GM18909 (cell line): ENCODE results near the gene SCYGR5.
"Not testable (repeated sequence)": the region's sequence is repeated elsewhere in the genome, so short reads cannot be mapped to it uniquely, and the experiment has no call there.

Experiments used
- ATAC-seq: cut with Tn5 transposase; IDR thresholded peaks from one replicate; pipeline ENCODE4 v1.9.1; 2021; ENCODE audit warnings: mild to moderate bottlenecking; ENCODE audit not compliant: unreplicated experiment, poor library complexity

Gene SCYGR5

GRCh38 chr2:227671170-227671905 is 4.7 kb downstream of the SCYGR5 start:
- ATAC-seq, result no peak

GRCh38 chr2:227673620-227674019 is 7.0 kb downstream of the SCYGR5 start:
- not testable (repeated sequence) for ATAC-seq

- ATAC-seq, result no peak
Observed at GRCh38 chr2:227674485-227674884, 7.9 kb downstream of the SCYGR5 start.

DNA sequence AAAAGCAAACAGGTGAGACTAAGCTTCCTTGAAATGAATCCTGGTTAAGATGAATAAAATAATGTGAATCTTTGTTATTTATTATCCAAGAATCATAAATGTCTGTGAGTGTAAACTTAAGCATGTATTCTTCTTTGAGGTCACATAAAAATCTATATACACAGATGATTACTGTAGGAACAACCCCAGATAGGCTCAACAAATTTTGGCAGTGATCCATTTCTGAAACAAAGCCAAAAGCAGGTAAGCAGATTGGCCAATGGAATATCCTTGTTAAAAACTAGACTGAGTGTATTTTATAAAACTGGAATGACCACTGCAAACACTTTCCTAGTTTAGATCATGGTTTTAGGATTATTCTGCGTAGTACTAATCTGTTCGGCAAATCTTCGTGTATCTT is 11.3 kb downstream of the SCYGR5 start:
- ATAC-seq, result no peak

GRCh38 chr2:227684258-227684657 is 17.7 kb downstream of the SCYGR5 start:
- ATAC-seq, result no peak

- no peak for ATAC-seq
Observed at GRCh38 chr2:227687189-227687588, 20.6 kb downstream of the SCYGR5 start.

DNA sequence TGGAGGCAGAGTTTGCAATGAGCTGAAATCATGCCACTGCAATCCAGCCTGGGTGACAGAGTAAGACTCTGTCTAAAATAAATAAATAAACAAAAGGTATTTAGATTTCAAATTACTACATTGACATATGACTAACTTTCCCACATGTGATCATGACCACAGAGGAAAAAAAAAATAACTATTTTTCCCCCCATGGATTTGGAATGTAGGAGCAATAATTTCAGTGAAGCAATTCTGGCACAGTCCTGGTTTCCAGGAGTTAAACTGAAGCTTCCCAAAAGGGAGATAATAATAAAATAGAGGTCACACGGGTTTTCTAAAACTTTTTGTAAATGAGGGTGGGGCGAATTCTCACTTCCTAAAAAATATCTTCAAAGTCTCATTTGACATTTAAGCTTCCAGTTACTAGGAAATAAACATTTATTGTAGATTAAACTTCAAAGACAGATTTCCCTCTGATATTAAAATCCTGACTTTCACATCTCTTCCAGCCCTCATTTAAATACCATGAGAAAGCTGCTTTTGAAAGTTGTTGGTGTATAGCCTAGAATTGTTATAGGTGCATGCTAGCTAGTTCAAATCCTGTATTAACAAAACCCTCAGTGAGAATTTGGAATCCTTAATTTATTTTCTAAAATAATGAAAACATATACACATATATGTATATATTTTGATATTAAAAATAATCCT is 30.5 kb downstream of the SCYGR5 start:
- ATAC-seq, result no peak

DNA sequence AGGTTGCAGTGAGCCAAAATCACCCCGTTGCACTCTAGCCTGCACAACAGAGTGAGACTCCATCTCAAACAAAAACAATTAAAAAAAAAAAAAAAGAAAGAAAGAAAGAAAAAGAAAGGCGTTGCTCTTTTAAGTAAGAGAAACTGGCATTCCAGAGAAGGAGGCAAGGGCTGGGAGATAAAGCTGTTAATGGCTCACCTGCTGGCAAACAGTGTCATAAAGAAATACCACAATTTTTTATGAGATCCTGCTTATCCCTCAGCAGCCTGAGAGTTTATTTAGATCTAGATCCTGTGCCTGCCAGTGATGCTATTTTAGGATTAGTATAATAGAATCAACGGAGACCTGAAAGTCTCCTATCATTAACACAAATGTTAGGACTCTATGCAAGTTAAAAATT is 35.0 kb downstream of the SCYGR5 start:
- no peak for ATAC-seq

DNA sequence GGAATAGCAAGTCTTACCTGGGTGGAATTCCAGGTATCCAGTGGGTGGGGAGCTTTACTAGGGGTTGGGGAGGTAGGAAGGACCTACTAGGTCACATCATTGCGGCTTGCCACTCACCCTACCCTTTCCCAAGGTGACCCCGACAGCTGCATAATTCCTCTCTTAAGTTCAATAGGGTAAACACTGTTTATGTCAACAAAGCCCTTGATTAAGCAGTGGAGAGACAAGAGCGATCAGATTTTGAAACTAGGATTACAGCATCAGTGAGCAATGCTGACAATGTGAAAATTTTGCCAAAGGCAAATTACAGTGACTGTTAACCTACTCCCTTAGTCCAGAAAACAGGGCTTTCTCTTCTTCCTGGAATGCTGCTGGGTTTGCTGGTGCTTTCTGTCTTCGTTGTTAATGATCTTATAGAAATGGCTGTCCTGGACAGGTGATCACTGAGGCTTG is 36.7 kb downstream of the SCYGR5 start:
- no peak for ATAC-seq

DNA sequence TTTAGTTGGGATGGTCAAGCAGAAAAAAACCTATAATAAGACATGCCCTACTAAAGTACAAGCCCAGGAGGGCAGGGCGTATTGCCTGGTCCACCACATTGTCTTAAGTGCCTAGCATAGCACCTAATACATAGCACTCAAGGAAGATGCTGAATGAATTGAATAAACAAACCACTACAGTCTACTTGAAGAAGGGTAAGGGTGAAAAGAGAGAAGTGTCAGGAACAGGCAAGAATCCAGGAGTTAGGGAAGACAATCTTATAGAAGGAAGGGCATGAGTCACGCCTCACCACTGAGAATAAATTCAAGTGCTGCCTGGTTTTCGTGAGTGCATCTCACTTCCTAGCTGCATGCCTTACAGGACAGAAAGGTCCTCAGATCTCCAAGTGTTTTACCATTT is 37.4 kb downstream of the SCYGR5 start:
- ATAC-seq, result no peak

GRCh38 chr2:227706859-227707258 is 40.3 kb downstream of the SCYGR5 start:
- ATAC-seq, result no peak

DNA sequence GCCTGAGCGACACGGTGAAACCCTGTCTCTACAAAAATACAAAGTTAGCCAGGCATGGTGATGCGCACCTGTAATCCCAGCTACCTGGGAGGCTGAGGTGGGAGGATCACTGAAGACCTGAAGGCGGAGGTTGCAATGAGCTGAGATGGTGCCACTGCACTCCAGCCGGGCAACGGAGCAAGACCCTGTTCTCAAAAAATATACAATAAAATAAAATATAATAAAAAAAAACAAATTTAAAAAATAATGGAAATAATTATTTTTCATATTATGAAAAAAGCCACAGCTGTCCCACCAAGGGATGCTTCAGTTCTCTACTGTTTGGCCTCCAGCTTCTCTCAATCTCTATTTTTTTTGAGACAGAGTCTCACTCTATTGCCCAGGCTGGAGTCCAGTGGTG is 40.8 kb downstream of the SCYGR5 start:
- ATAC-seq, result no peak

- ATAC-seq, result no peak
Observed at GRCh38 chr2:227710986-227711385, 44.4 kb downstream of the SCYGR5 start.

GRCh38 chr2:227713291-227713690 is 46.7 kb downstream of the SCYGR5 start:
- no peak for ATAC-seq

DNA sequence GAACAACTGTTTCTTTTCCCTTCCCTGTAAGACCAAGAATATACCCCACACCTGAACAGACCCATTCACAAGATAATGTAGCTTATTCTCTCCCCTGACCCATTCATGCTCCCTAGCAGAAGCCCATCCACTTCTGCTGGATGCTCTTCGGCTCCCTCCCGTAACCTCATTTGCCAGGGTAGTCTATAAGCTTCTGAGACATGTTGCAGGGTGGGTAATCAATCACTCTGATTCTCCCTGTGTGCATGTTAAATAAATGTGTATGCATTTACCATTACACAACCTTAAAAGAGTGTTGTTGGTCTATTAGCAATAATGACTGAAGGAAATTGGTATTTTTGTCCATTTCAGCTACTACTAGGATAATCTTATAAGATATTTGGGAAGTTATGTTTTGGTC is 49.9 kb downstream of the SCYGR5 start:
- no peak for ATAC-seq
